Measurements from ENCODE around the gene MFSD6. TPM values are rescaled to one million over a fixed set of nuclear protein-coding genes. Genes with fewer than 3 reads are reported as not detected.

The MFSD6 gene
- total RNA-seq, 2 donors from 2014 or later: 61.0 to 75.1 TPM

DNA sequence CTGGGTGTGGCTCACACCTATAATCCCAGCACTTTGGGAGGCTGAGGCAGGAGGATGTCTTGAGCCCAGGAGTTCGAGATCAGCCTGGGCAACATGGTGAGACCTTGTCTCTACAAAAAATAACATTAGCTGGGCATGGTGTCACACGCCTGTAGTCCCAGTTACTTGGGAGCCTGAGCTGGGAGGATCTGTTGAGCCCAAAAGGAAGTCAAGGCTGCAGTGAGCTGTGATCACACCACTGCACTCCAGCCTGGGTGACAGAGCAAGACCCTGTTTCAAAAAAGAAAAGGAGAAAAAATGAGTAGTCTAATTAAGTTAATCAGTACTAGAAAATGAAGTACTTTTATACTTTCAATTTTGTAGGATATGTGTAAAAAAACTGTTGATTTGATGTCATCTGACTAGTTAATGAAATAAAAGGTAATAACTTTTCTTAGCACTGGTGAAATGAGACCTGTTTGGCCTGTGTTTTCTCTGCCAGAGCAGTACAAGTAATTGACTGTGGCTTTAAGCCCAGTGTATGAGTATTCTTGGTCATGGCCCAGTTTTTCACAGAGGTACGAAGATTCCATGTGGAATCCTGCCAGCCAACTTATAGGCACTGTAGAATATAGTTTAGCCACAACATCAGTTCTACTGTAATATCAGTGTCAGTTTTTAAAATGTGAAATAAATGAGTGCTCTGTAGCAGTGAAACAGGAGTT is 35.8 kb downstream of the MFSD6 start:
- Histone ChIP-seq H3K4me3 (no peak overlapping the region), H3K27me3 (replicated peaks; ENCODE audit: insufficient read depth) (no peaks in the 10 kb centered on the region), H3K4me1 (ENCODE audit: control insufficient read depth in 1 of 2, low read depth in 2 of 2) (peaks cover 4 to 10% of the 10 kb centered on the region in 2 donors), H3K27ac (no peak overlapping the region), H3K36me3 (no peaks in the 10 kb centered on the region), H3K9me3 (no peaks in the 10 kb centered on the region)
- ATAC-seq (ENCODE audit: insufficient number of reproducible peaks, low FRiP score, low read depth): no peak
- DNase-seq (ENCODE audit: low spot score): no peak
- TF ChIP-seq, protein P1, sequence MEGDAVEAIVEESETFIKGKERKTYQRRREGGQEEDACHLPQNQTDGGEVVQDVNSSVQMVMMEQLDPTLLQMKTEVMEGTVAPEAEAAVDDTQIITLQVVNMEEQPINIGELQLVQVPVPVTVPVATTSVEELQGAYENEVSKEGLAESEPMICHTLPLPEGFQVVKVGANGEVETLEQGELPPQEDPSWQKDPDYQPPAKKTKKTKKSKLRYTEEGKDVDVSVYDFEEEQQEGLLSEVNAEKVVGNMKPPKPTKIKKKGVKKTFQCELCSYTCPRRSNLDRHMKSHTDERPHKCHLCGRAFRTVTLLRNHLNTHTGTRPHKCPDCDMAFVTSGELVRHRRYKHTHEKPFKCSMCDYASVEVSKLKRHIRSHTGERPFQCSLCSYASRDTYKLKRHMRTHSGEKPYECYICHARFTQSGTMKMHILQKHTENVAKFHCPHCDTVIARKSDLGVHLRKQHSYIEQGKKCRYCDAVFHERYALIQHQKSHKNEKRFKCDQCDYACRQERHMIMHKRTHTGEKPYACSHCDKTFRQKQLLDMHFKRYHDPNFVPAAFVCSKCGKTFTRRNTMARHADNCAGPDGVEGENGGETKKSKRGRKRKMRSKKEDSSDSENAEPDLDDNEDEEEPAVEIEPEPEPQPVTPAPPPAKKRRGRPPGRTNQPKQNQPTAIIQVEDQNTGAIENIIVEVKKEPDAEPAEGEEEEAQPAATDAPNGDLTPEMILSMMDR (IDR thresholded peaks at IDR 0.05): no peak

DNA sequence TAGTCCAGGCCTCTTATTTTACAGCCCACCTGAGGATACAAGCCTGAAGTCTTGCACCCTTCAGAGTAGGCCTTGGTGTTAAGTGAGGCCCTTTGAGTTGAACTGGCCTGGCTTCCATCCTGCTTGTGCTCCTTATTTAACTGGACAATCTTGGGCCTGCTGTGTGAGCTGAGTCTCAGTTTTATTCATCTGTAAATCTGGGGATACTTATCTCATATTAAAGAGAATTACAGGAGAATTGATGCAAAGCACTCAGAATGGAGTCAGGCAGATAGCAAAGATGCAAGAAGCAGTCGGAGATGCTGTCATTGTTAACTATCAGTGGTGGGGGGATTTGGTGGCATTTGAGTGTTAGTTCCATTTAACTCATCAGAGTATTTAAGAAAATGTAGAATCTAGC is 36.8 kb downstream of the MFSD6 start:
- Histone ChIP-seq H3K27ac (no peak overlapping the region), H3K27me3 (replicated peaks; ENCODE audit: insufficient read depth) (no peaks in the 10 kb centered on the region), H3K4me3 (no peak overlapping the region), H3K36me3 (no peaks in the 10 kb centered on the region), H3K9me3 (no peaks in the 10 kb centered on the region), H3K4me1 (ENCODE audit: control insufficient read depth in 1 of 2, low read depth in 2 of 2) (peaks cover 4 to 10% of the 10 kb centered on the region in 2 donors)
- no peak for ATAC-seq (ENCODE audit: insufficient number of reproducible peaks, low FRiP score, low read depth)
- TF ChIP-seq, protein P1 (IDR thresholded peaks at IDR 0.05): no peak
- DNase-seq (ENCODE audit: low spot score): no peak

DNA sequence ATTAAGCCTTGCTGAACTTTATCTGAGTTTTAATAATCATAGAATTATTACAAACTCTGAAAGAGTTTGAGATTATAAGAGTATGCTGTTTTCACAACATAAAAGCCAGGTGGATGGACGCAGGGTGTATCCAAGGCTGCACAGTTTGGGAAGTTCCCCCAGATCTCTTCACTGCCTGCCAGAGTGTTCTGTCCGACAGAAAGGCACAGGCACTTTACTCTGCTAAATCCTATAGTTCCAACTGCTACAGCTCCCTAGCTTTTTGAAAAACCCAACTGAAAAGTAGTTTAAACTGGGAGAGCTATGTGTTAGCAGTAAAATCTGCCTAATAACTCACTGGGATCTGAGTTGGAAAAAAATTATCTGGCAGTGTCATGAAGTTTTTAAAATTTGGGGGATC is 38.0 kb downstream of the MFSD6 start:
- Histone ChIP-seq H3K4me1 (ENCODE audit: control insufficient read depth in 1 of 2, low read depth in 2 of 2) (peaks cover 4 to 10% of the 10 kb centered on the region in 2 donors), H3K36me3 (no peaks in the 10 kb centered on the region), H3K27me3 (replicated peaks; ENCODE audit: insufficient read depth) (no peaks in the 10 kb centered on the region), H3K4me3 (no peak overlapping the region), H3K9me3 (no peaks in the 10 kb centered on the region), H3K27ac (no peak overlapping the region)
- ATAC-seq (ENCODE audit: insufficient number of reproducible peaks, low FRiP score, low read depth) (no peak), DNase-seq (ENCODE audit: low spot score) (no peak)
- TF ChIP-seq, protein P1 (IDR thresholded peaks at IDR 0.05): no peak

DNA sequence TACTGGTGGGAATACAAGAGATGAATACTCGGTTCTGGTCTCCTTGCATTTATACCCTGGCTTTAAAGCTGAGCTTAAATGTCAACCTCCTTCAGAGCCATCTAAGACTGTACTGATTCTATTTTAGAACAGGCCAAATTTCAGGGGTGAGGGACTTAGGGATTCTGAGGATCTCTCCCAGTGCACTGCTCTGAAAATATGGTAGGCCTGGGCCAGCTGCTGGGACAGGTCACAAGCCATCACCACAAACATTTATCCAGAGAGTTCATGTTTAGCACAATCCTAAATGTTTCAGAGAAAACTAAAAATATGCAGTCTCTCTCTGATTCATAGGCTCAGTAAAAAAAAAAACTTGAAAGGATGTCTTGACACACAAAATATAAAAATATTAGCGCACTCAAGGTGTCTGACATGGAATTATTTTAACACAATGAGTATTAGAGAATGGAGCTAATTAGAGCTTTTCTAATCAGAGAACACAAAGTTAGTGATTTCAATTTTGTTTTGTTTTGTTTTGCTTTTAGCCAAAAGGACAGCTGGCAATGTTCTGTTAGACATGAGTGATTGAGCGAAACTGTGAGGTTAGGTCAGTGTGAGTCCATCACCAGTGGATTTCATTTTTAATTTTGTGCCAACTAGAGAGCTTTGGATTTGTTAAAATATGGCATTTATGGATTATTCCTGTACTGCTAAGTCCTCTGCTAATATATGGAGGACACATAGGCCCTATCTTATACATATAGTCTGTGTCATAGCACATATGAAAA is 38.8 kb downstream of the MFSD6 start:
- TF ChIP-seq, protein P1 (IDR thresholded peaks at IDR 0.05): no peak
- Histone ChIP-seq H3K9me3 (no peaks in the 10 kb centered on the region), H3K4me1 (ENCODE audit: control insufficient read depth in 1 of 2, low read depth in 2 of 2) (peaks cover 4 to 10% of the 10 kb centered on the region in 2 donors), H3K27me3 (replicated peaks; ENCODE audit: insufficient read depth) (no peaks in the 10 kb centered on the region), H3K4me3 (no peak overlapping the region), H3K36me3 (no peaks in the 10 kb centered on the region), H3K27ac (no peak overlapping the region)
- DNase-seq (ENCODE audit: low spot score) (no peak), ATAC-seq (ENCODE audit: insufficient number of reproducible peaks, low FRiP score, low read depth) (no peak)

DNA sequence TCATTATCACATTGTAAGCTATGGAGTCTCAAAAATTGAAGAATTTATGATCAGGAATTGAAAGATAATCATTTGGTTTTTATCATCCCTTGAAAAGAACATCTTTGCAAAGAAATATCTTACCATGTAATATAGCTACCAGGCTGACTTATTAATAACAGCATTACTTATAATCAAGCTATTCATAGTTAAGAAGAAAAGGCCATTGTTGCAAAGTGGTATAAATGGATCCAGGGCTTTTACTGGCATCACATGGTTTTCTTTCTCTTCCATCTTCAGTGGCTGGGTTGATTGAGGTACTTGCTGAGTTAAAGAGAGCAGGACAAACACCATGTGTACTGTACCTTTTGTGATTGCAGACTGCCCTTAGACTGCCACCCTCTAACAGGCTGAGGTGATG is 39.6 kb downstream of the MFSD6 start:
- Histone ChIP-seq H3K36me3 (no peaks in the 10 kb centered on the region), H3K27ac (no peak overlapping the region), H3K9me3 (no peaks in the 10 kb centered on the region), H3K4me1 (ENCODE audit: control insufficient read depth in 1 of 2, low read depth in 2 of 2) (peaks cover 4 to 10% of the 10 kb centered on the region in 2 donors), H3K27me3 (replicated peaks; ENCODE audit: insufficient read depth) (no peaks in the 10 kb centered on the region), H3K4me3 (no peak overlapping the region)
- TF ChIP-seq, protein P1 (IDR thresholded peaks at IDR 0.05): no peak
- ATAC-seq (ENCODE audit: insufficient number of reproducible peaks, low FRiP score, low read depth) (no peak), DNase-seq (ENCODE audit: low spot score) (no peak)

Measured in thoracic aorta (tissue), 2 donors.